Stimulated activated CD8-positive, alpha-beta memory T cell treated with anti-CD3 and anti-CD28 coated beads, Interleukin-7, amount 100 ng/mL, for 4 hours (primary cell): ENCODE measurements around the gene RNF113A.
"Not testable (repeated sequence)": the region's sequence is repeated elsewhere in the genome, so short reads cannot be mapped to it uniquely, and the experiment has no call there.

ENCODE experiments used
- DNase-seq, 2 donors: peaks; one replicate each; pipeline ENCODE4 v3.0.0-alpha.2; 2020; ENCODE audit warnings: low read depth in 2 of 2

RNF113A gene

GRCh38 chrX:119833905-119834304 lies 37.6 kb downstream of the RNF113A start:
- no peak for DNase-seq

- DNase-seq: no peak
Measured at GRCh38 chrX:119828446-119828845, 43.1 kb downstream of the RNF113A start.

- DNase-seq: no peak
Measured at GRCh38 chrX:119826399-119826959, 45.1 kb downstream of the RNF113A start.

GRCh38 chrX:119824221-119824620 lies 47.3 kb downstream of the RNF113A start:
- DNase-seq: not testable (repeated sequence)

- not testable (repeated sequence) for DNase-seq
Measured at GRCh38 chrX:119821703-119822102, 49.8 kb downstream of the RNF113A start.
